Panc1 (cell line): ENCODE measurements around the gene AP1S2. TPM values are rescaled to one million over a fixed set of nuclear protein-coding genes. Genes with fewer than 3 reads are reported as not detected.

ENCODE experiments used
- ATAC-seq: fragments of 200-7000 bp; cut with Tn5 transposase; 2 replicates; pipeline ENCODE4 v1.9.1; 2020; ENCODE audit warnings: mild to moderate bottlenecking, moderate library complexity
- BruUV-seq: library from RNA; stranded (reverse); fragments of 400-500 nt; replicated peaks from 2 replicates; lab custom pipeline; 2021; lab: Mats Ljungman, UMichigan
- CTCF ChIA-PET: fragments of 300-600 bp; sonication (Branson Sonifier 250); formaldehyde crosslinking; loops from one replicate; lab custom pipeline; 2022; ENCODE audit warnings: antibody characterized with exemption; lab: Charles Lee
- POLR2A ChIA-PET: fragments of 300-600 bp; sonication (Branson Sonifier 250); formaldehyde crosslinking; loops from one replicate; lab custom pipeline; 2022; ENCODE audit warnings: antibody characterized with exemption; lab: Charles Lee
- DNase-seq: peaks from one replicate; pipeline ENCODE4 v3.0.0-alpha.2; 2010; ENCODE audit warnings: low read depth, low spot score
- H3K27ac ChIP-seq: 2 replicates; pipeline ENCODE4 v1.5.1; 2011; ENCODE audit warnings: mild to moderate bottlenecking, low read length, inconsistent platforms
- H3K27me3 ChIP-seq: fragments of 200-500 bp; sonication (Bioruptor generic); 2 replicates; pipeline ENCODE4 v1.6.0; 2014; ENCODE audit warnings: low read length, inconsistent platforms; ENCODE audit not compliant: control insufficient read depth, insufficient read depth
- H3K36me3 ChIP-seq: fragments of 200-500 bp; sonication (Bioruptor generic); 2 replicates; pipeline ENCODE4 v1.5.1; 2014; ENCODE audit warnings: inconsistent platforms, mild to moderate bottlenecking, low read length, moderate library complexity; ENCODE audit not compliant: control insufficient read depth, insufficient read depth
- H3K4me1 ChIP-seq: 2 replicates; pipeline ENCODE4 v1.5.1; 2011; ENCODE audit warnings: inconsistent platforms, mild to moderate bottlenecking, low read length, moderate library complexity; ENCODE audit not compliant: control insufficient read depth, insufficient read depth
- H3K4me3 ChIP-seq, 2 experiments: 2 replicates each; pipeline ENCODE4 v1.5.1; 2011 to 2012; ENCODE audit warnings: low read depth in 2 of 2, low read length in 2 of 2, mild to moderate bottlenecking in 2 of 2, inconsistent platforms in 1 of 2, moderate library complexity in 1 of 2
- H3K9me3 ChIP-seq: fragments of 200-500 bp; sonication (Bioruptor generic); 2 replicates; pipeline ENCODE4 v1.5.1; 2014; ENCODE audit warnings: low read depth, mild to moderate bottlenecking, inconsistent platforms, low read length, moderate library complexity; ENCODE audit not compliant: control insufficient read depth, insufficient read depth
- POLR2AphosphoS5 ChIP-seq: IDR thresholded peaks from 2 replicates; pipeline ENCODE4 v1.6.1; 2012; ENCODE audit warnings: mild to moderate bottlenecking, low read depth, low read length, moderate library complexity
- SIN3A ChIP-seq: IDR thresholded peaks from 2 replicates; pipeline ENCODE4 v1.6.1; 2012; ENCODE audit warnings: low read depth, mild to moderate bottlenecking, low read length, moderate library complexity, borderline replicate concordance; ENCODE audit not compliant: insufficient read depth
- TCF7L2 ChIP-seq: IDR thresholded peaks from 2 replicates; pipeline ENCODE4 v1.6.1; 2011; ENCODE audit warnings: mild to moderate bottlenecking, low read depth, low read length, inconsistent platforms
- in situ Hi-C: cut with HindIII; loops from 2 replicates; pipeline ENCODE4 v1.10.0; 2016; ENCODE audit warnings: low sequenced_read_pairs, low pct_unique_long_range_greater_than_20kb
- intact Hi-C: fragments of 100-400 bp; cut with micrococcal nuclease; formaldehyde crosslinking; loops from one replicate; pipeline ENCODE4 v1.10.0; 2022; ENCODE audit not compliant: unreplicated experiment
- total RNA-seq: library from RNA; stranded (reverse); gene quantifications from one replicate; pipeline ENCODE4 v1.2.1, GENCODE V29; 2021; ENCODE audit not compliant: unreplicated experiment
- TF ChIP-seq, protein P1 (sequence below): fragments of 450-650 bp; IDR thresholded peaks from 2 replicates; pipeline ENCODE4 v1.5.1; 2017; ENCODE audit warnings: mild to moderate bottlenecking
- TF ChIP-seq, protein P2 (sequence below), 2 experiments: IDR thresholded peaks; 2 replicates each; pipeline ENCODE4 v1.6.1; 2011 to 2012; ENCODE audit warnings: low read depth in 2 of 2, control low read depth in 1 of 2, low read length in 1 of 2, mild to moderate bottlenecking in 1 of 2, moderate library complexity in 1 of 2; ENCODE audit not compliant: insufficient read depth in 1 of 2

Gene AP1S2
- total RNA-seq, 1 experiment from 2014 or later: 14.7 TPM

DNA sequence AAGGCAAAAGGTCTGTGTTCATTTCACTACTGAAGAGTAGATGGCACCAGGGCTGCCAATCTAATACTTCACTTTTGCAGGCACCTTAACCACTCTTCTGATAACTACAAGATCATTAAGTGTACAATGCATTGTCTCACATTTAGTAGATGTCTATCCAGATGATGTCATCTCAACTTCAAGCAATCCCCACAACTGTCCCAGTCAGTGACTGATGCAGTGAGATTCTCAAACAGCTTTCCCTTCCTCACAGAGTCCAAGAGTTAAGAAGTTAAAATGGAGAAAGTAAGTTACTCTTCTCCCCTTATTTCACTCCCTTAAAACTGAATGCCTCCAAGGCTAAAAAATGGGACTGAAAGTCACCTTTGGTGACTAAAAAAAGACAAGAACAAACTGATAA is 10.7 kb downstream of the AP1S2 start:
- DNase-seq (no peak), ATAC-seq (no peak)
- Histone ChIP-seq H3K27me3 (no peaks in the 10 kb centered on the region), H3K9me3 (no peaks in the 10 kb centered on the region), H3K4me1 (no peaks in the 10 kb centered on the region), H3K4me3 (no peak overlapping the region), H3K36me3 (no peaks in the 10 kb centered on the region), H3K27ac (no peak overlapping the region)
- TF ChIP-seq, protein P1, sequence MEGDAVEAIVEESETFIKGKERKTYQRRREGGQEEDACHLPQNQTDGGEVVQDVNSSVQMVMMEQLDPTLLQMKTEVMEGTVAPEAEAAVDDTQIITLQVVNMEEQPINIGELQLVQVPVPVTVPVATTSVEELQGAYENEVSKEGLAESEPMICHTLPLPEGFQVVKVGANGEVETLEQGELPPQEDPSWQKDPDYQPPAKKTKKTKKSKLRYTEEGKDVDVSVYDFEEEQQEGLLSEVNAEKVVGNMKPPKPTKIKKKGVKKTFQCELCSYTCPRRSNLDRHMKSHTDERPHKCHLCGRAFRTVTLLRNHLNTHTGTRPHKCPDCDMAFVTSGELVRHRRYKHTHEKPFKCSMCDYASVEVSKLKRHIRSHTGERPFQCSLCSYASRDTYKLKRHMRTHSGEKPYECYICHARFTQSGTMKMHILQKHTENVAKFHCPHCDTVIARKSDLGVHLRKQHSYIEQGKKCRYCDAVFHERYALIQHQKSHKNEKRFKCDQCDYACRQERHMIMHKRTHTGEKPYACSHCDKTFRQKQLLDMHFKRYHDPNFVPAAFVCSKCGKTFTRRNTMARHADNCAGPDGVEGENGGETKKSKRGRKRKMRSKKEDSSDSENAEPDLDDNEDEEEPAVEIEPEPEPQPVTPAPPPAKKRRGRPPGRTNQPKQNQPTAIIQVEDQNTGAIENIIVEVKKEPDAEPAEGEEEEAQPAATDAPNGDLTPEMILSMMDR: no peak
- TF ChIP-seq POLR2AphosphoS5 (no peak), SIN3A (no peak), TCF7L2 (no peak)
- TF ChIP-seq, protein P2, sequence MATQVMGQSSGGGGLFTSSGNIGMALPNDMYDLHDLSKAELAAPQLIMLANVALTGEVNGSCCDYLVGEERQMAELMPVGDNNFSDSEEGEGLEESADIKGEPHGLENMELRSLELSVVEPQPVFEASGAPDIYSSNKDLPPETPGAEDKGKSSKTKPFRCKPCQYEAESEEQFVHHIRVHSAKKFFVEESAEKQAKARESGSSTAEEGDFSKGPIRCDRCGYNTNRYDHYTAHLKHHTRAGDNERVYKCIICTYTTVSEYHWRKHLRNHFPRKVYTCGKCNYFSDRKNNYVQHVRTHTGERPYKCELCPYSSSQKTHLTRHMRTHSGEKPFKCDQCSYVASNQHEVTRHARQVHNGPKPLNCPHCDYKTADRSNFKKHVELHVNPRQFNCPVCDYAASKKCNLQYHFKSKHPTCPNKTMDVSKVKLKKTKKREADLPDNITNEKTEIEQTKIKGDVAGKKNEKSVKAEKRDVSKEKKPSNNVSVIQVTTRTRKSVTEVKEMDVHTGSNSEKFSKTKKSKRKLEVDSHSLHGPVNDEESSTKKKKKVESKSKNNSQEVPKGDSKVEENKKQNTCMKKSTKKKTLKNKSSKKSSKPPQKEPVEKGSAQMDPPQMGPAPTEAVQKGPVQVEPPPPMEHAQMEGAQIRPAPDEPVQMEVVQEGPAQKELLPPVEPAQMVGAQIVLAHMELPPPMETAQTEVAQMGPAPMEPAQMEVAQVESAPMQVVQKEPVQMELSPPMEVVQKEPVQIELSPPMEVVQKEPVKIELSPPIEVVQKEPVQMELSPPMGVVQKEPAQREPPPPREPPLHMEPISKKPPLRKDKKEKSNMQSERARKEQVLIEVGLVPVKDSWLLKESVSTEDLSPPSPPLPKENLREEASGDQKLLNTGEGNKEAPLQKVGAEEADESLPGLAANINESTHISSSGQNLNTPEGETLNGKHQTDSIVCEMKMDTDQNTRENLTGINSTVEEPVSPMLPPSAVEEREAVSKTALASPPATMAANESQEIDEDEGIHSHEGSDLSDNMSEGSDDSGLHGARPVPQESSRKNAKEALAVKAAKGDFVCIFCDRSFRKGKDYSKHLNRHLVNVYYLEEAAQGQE (IDR thresholded peaks at IDR 0.05; ENCODE audit: insufficient read depth in 1 of 2, low read depth in 2 of 2, low read length in 1 of 2): no peak
- in situ Hi-C loops (no loop called here), intact Hi-C loops (no loop called here)
- ChIA-PET POLR2A (no interaction called here), CTCF (no interaction called here)
- BruUV-seq: no TSS peak

DNA sequence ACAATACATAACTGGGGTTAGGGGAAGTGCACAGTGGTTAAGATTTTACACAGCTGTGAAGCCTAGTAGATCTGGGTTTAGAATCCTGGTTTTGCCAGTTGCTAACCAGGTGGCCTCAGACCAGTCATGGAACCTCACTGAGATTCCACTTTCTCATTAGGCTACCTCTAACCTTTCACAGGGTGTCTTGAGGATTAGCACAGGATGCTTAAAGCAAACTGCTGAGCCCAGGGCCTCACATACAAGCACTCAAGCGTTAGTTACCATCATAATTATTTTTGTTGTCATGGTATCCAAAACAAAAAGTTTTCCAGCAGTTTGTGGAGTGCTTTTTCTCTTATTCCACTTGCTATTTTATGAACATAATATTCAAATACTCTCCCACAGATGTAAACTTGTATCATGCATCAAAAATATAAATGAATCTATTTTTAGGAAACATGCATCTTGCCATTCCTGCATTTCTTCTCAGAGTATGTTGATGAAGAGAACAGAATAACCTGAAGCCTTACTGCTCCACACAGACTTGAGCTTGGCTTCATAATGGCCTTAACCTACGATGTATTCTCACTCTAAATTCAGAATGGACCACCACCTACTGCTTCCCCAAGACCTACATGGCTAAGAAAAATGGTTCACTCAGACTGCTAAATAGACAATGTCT is 12.6 kb downstream of the AP1S2 start:
- TF ChIP-seq, protein P1: no peak
- TF ChIP-seq TCF7L2: no peak
- TF ChIP-seq, protein P2 (IDR thresholded peaks at IDR 0.05; ENCODE audit: insufficient read depth in 1 of 2, low read depth in 2 of 2, low read length in 1 of 2): no peak
- no peak for TF ChIP-seq SIN3A
- no peak for TF ChIP-seq POLR2AphosphoS5
- intact Hi-C loops (no loop called here), in situ Hi-C loops (no loop called here)
- Histone ChIP-seq H3K36me3 (no peaks in the 10 kb centered on the region), H3K27ac (no peak overlapping the region), H3K4me3 (no peak overlapping the region), H3K4me1 (no peaks in the 10 kb centered on the region), H3K27me3 (no peaks in the 10 kb centered on the region), H3K9me3 (no peaks in the 10 kb centered on the region)
- ChIA-PET CTCF (no interaction called here), POLR2A (no interaction called here)
- ATAC-seq (no peak), DNase-seq (no peak)
- no TSS peak for BruUV-seq
